ENCODE data around the gene NFKBIB.
"Not testable (repeated sequence)": the region's sequence is repeated elsewhere in the genome, so short reads cannot be mapped to it uniquely, and the experiment has no call there.

NFKBIB gene, protein sequence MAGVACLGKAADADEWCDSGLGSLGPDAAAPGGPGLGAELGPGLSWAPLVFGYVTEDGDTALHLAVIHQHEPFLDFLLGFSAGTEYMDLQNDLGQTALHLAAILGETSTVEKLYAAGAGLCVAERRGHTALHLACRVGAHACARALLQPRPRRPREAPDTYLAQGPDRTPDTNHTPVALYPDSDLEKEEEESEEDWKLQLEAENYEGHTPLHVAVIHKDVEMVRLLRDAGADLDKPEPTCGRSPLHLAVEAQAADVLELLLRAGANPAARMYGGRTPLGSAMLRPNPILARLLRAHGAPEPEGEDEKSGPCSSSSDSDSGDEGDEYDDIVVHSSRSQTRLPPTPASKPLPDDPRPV
- 26.9 to 79.4 reads per million in 2 experiments for total RNA-seq

DNA sequence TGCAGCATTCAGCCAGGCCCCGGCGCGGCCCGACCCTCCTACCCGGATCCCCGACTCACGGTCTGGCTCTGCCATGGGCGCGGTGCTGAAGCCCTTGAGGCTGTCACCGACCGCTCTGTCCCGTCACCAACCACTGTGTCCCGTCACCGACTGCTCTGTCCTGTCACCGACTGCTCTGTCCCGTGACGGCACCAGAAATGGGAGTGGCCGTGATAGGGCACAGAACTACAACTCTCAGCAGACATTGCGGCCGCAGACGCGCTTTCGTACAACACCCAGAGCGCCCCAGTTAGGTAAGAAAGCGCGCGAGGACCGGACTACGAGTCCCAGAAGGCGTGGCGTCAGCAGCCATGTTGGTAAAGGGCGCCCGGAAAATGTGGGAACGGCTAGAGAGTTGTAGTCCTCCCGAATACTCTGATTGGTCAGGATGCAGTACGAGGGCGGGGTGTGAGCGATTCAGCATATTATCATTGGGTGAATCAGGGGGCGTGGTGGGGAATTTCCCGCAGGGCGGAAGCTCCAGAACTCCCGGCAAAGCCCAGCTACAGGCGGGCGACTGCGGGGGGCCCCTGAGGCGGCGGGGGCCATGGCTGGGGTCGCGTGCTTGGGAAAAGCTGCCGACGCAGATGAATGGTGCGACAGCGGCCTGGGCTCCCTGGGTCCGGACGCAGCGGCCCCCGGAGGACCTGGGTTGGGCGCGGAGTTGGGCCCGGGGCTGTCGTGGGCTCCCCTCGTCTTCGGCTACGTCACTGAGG, at the start of gene NFKBIB, which contains the start of gene SIRT2:
Gene NFKBIB (plus strand): TSS at position 523 of the 755 bp plus-strand sequence. CDS start 64 bp downstream, at position 587.
Gene SIRT2 (minus strand): TSS at position 172 of the 755 bp plus-strand sequence. CDS start 97 bp downstream, at position 75.
- DNase-seq (ENCODE audit: low read depth): peak; percentile 100

DNA sequence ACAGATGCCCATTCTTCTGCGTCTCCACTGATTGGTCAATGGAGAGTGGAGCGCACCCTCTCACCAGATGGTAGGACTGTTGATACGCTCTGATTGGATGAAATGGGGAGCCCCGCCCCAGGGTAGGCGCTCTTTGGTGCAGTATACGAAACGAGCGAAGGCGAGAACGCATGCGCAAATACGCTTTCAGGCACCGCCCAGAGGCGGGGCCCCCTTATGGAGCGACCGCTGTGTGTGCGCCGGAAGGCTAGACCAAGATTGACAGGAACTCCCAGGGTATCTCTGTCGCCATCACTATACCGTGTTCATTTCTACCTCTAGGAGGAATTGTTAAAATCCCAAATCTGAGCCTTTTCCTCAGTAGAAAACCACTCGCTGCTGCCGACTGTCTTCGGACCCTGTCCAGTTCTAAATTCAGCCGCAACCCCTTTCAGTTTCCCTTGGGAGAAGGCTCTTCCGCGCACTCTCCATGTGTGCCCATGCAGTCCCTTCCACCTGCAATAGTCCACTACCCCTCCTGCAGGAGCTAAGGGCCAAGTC, 49.3 kb upstream of the NFKBIB start:
- DNase-seq (ENCODE audit: low read depth): peak; percentile 99

DNA sequence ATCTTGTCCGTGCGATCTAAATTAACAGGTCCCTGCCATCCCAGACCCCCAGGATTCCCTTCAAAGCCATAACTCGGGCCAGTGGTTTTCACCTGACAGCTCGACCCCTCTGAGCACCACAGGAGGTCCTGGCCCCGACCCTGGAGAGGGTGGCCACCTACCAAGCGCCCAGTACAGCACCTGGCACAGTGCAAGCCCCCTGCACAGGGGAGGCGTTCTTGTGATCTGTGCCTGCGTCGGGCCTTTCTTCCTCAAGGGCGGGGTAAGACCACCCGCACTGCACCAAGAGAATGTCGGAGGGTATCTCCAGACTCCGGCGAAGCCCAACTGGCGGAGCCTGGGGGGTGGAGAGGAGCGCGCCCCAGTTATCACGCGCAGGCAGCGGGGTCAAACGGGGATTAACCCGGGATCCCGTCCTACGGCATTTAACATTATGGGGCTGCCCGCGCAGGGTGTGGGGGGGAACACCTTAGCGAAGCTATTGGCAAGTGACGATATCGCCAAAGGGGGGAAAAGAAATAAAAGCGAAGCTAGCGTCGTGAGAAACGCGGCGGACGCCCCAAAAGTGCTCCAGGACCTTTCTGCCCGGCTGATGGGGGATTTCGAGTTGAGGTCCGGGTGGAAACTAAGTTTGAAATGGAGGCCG, 48.7 kb upstream of the NFKBIB start:
- DNase-seq (ENCODE audit: low read depth): peak; percentile 21

DNA sequence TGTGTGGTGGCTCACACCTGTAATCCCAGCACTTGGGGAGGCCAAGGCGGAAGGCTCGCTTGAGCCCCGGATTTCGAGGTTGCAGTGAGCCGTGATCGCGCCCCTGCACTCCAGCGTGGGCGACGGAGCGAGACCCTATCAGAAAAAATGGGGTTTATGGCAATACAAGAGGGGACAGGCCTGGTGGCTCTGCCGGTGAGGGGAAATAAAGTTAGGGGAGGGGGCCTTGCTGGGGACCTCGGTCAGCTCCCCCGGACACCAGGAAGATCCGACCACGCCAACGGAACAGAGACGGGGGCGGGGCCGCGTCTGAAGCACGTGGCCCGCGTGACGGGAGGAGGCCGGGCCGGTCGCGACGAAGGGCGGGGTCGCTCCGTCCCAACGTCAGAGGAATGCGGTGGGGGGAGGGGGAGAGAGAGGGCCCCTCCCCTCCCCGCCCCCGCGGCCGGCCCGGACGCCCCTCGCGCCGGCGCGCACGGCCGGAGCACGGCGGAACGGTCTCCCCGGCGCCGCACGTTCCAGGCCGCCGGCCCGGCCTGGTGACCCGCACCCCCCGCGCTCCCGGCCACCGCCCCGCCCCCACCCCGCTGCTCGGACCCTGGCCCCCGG, 48.0 kb upstream of the NFKBIB start:
- DNase-seq (ENCODE audit: low read depth): peak; percentile 84

DNA sequence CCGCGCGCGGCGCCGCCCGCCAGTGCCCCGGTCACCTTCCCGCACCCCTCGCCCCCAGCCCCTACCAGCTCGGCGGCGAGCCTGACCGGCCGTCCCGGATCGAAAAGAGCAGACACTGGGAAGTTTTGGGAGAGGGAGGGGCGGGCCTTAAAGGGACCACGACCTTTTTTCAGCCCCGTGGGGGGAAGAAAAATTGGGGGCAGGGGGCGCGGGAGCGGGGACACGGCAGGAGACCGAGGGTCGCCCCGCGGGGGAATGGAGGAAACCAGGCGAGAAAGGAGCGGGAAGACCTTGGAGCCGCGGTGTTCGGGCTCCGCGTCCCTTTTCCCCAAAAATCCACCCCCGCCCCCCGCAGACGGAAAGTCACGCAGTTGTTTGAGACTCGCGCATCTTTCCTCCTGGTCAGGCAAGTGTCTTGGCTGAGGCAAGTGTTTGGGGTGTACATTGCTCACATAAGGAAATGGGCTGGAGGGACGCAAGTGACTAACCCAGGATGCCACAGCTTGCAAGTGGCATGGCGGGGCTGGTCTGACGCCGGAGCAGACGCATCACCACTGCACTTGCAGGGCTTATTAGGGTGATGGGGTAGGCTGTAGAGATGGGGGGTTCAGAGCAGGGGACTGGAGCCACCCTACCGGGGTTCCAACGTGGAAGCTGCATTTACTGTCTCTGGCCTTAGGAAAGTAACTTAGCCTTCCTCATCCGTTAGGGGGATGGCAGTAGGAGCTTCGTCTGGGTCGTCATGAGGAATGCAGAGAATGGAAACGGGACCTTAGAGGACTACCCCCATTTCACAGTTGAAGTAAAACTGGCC, 47.3 kb upstream of the NFKBIB start:
- DNase-seq (ENCODE audit: low read depth): peak; percentile 37

DNA sequence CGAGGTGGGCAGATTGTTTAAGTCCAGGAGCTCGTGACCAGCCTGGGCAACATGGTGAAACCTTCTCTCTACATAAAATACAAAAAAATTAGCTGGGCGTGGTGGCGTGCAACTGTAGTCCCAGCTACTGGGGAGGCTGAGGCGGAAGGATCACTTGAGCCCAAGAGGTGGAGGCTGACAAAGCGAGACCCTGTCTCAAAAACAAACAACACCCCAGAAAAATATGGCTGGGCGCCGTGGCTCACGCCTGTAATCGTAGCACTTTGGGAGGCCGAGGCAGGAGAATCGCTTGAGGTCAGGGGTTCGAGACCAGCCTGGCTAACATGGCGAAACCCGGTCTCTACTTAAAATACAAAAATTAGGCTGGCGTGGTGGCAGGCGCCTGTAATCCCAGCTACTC, 46.6 kb upstream of the NFKBIB start:
- DNase-seq (ENCODE audit: low read depth): no peak

DNA sequence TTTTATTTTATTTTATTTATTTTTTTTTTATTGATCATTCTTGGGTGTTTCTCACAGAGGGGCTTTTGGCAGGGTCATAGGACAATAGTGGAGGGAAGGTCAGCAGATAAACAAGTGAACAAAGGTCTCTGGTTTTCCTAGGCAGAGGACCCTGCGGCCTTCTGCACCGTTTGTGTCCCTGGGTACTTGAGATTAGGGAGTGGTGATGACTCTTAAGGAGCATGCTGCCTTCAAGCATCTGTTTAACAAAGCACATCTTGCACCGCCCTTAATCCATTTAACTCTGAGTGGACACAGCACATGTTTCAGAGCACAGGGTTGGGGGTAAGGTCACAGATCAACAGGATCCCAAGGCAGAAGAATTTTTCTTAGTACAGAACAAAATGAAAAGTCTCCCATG, 44.8 kb upstream of the NFKBIB start:
- DNase-seq (ENCODE audit: low read depth): not testable (repeated sequence)

DNA sequence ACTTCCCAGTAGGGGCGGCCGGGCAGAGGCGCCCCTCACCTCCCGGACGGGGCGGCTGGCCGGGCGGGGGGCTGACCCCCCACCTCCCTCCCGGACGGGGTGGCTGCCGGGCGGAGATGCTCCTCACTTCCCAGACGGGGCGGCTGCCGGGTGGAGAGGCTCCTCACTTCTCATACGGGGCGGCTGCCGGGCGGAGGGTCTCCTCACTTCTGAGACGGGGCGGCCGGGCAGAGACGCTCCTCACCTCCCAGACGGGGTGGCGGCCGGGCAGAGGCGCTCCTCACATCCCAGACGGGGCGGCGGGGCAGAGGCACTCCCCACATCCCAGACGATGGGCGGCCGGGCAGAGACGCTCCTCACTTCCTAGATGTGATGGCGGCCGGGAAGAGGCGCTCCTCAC, 44.0 kb upstream of the NFKBIB start:
- not testable (repeated sequence) for DNase-seq (ENCODE audit: low read depth)

DNA sequence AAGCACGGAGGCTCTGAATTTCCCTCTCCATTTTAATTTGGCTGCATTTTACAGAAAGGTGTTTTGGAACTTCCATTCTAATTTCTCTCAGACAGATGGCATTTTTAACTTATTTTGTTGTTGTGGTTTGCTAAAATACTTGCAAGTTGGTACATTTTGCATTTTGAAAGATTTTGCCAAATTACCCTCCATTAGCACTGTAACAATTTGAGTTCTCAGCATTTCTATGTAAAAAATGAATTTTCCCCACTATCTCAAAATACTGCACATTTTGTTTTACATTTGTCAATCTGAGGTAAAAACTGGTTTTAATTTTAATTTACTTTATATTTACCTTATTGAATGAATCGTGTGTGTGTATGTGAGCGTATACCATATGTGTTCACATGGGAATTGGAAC, 43.0 kb upstream of the NFKBIB start:
- DNase-seq (ENCODE audit: low read depth): no peak

DNA sequence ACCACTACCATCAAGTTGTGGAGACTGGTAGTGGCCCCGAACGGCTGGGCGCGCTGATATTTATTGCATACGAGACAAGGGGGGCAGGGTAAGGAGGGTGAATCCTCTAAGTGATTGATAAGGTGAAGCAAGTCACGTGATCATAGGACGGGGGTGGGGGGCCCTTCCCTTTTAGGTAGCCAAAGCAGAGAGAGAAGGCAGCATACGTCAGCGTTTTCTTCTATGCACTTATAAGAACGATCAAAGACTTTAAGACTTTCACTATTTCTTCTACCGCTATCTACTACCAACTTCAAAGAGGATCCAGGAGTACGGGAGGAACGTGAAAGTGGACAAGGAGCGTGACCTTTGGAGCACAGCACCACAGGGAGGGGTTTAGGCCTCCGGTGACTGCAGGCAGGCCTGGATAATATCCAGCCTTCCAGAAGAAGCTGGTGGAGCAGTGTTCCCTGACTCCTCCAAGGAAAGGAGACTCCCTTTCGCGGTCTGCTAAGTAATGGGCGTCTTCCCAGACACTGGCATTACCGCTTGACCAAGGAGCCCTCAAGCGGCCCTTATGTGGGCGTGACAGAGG, 40.1 kb upstream of the NFKBIB start:
- not testable (repeated sequence) for DNase-seq (ENCODE audit: low read depth)

DNA sequence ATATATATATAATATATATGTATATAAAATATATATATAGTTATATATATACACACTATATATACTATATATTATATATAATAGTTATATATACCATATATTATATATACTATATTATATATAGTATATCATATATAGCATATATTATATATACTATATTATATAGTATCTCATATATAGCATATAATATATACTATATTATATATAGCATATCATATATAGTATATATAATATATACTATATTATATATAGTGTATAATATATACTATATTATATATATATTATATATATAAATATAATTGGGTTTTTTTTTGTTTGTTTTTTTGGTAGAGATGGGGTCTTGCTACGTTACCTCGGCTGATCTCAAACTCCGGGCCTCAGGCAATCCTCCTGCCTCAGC, 38.4 kb upstream of the NFKBIB start:
- no peak for DNase-seq (ENCODE audit: low read depth)

DNA sequence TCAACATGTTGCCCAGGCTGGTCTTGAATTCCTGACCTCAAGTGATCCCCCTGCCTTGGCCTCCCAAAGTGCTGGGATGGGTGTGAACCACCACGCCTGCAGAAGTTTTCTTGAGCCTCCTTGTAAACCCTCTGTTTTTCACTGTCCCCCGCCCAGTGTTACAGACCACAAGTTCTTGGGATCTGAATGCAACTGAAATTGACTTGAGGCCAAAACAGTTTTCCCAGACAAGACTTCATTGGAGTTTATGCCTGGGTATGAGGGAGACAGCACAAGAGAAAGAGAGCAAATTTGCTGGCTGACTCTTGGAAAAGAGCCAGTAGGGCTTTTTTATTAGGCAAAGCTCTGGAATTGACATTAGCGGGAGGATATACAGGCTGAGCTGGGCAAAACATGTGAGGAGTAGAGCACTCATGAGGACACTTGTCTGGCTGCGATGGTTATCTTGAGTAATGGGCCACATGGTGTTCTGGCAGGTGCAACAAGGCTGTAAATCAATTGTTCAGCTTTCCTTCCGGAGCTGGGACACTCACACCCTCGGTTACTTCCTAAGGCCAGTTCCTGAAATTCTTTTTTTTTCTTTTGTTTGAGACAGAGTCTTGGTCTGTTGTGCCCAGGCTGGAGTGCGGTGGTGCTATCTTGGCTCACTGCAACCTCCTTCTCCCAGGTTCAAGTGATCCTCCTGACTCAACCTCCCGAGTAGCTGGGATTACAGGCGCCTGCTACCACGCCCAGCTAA, 37.3 kb upstream of the NFKBIB start:
- no peak for DNase-seq (ENCODE audit: low read depth)

DNA sequence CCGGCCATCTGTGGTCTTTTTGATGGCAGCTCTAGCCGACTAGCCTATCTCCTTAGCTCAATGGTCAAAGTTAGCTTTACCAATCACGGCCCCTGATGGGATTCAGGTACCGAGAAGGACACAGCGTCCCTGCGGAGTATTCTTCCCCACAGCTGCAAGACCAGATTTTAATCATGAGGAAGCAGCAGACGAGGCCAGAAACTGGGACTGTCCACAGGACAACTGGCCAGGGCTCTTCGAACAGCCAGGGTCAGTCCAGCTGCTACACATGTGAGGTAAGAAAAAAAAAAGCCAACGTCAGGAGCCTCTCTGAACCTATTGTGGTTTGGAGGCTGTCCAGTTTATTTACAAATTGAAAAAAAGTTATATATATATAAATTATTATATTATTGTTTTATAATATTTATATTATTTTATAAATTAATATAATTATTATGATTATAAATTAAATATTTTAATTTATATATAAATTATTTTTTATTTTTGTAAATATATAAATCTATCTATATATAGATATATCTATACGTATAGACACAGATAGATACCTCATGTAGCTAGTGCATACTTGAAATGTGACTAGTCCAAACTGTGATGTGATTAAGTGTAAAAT, 32.5 kb upstream of the NFKBIB start:
- DNase-seq (ENCODE audit: low read depth): no peak

DNA sequence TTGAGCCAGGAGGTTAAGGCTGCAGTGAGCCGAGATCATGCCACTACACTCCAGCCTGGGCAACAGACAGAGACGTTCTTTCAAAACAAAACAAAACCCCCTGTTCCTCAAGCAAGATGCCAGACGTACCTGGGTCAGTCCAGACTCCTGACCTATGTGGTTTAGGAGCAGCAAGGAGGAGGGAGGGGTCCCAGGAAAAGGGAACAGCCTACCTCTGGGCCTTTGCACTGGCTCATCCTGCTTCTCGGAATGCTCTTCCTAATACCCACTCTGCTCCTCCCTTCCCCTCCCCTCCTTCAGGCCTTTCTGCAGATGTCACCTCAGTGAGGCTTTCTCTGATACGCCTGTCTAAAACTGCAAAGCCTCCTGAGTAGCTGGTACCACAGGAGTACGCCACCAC, 31.2 kb upstream of the NFKBIB start:
- no peak for DNase-seq (ENCODE audit: low read depth)

DNA sequence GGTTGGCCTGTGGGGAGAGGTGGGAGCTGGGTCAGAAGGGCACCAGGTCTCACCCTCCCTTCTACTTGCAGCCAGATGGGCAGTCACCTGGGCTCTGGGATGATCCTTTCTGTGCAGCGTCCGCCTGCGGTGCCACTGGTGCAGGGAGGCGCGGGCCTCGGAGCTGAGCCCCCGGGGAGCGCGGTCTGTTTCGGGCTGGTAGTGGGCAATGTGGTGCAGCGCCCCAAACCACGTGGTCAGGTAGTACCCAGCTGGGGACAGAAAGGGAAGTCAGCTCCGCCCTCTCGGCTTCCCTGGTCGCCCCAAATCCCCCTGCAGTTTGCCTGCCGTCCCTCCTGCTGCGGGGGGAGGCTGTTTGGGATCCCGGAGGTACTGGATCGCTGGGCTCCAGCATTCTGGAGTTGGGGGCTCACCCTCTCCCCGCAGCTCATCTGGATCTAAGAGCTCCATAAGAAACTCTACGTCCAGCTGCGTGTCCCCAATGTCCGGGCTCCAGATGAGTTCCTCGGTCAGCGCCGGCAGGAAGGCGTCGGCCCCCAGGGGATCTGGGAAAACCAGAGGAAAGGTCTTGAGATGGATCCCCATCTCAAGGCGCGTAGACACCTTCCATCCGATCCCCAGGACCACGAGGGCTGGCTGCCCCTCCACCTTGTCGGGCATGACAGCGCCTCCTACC, 30.5 kb upstream of the NFKBIB start:
- no peak for DNase-seq (ENCODE audit: low read depth)

DNA sequence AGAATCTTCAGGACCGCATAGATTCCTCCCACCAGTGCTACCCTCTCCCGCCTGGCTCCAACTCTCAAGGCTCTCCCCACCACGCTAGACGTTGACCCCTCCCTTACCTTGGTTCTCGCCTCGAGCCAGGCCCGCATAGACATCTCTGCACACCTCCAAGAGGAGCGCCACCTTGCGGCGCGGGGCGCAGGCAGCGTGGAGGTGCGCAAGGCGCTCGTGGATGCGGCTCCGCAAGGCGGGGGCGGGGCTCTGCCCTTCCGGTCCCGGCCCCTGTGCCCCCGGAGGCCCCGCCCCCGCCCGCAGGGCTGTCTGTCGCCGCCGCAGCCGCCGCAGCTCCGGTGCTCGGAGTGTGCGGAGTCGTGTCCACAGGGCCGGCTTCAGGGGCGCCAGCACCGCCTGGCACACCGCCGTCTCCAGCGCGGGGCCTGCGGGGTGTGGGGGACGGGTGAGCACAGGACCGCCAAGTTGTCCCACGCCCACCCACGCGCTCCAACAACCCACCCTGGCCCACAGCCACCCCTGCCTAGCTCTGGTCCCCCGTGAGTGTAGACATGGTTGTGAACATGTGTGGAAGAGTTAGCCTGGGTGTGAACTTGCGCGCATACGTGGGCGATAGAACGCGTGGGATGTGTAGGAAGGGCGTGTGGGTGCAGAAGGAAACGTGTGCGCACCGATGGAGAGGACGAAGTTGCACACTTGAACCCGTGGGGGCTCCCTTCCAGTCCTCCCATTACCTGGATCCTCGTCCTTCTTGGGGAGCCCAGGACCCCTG, 29.7 kb upstream of the NFKBIB start:
- DNase-seq (ENCODE audit: low read depth): peak; percentile 91

DNA sequence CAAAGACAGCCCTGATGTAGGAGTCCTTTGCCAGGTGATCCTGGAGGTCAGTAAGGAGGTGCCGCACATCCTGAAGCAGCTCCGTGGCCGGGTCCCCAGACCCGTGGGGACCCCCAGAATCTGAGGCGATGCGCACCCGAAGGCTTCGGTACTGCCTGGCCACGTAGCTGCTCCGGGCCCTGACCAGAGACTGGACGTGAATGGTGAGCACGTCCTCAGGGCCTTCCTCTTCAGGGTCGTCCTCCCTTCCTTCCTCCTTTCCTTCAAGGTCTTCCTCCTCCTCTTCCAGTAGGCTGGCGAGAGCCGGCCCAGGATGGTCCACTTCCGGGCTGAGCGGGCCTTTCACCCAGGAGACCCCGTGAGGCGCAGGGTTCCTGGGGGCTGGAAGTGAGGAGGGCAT, 29.2 kb upstream of the NFKBIB start:
- DNase-seq (ENCODE audit: low read depth): no peak

DNA sequence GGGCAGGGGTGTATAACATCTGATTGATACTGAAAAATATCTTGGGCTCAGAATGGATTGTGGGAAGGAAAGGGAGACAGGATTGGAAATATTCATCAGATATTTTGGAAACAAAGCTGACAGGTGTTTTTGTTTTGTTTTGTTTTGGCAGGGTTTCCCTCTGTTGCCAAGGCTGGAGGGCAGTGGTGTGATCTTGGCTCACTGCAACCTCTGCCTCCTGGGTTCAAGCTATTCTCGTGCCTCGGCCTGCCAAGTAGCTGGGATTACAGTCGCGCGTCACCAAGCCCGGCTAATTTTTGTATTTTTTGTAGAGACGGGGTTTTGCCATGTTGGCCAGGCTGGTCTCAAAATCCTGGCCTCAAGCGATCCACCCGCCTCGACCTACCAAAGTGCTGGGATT, 26.4 kb upstream of the NFKBIB start:
- DNase-seq (ENCODE audit: low read depth): not testable (repeated sequence)
